GDM1 (cell line): ENCODE measurements around the gene GPR78.
"Not testable (repeated sequence)": the region's sequence is repeated elsewhere in the genome, so short reads cannot be mapped to it uniquely, and the experiment has no call there.

Source experiments
- DNase-seq: peaks from one replicate; lab custom pipeline; 2025; lab: John Stamatoyannopoulos, UW

The GPR78 gene

GRCh38 chr4:8564595-8564994 is 15.6 kb upstream of the GPR78 start:
- no peak for DNase-seq

- DNase-seq: no peak
These were observed 12.0 kb upstream of the GPR78 start for GRCh38 chr4:8568068-8568668.

- no peak for DNase-seq
These were observed 10.0 kb upstream of the GPR78 start for GRCh38 chr4:8570201-8570600.

GRCh38 chr4:8571702-8572685 is 8.2 kb upstream of the GPR78 start:
- no peak for DNase-seq

- no peak for DNase-seq
These were observed 6.9 kb upstream of the GPR78 start for GRCh38 chr4:8573266-8573665.

- DNase-seq: no peak
These were observed 5.3 kb upstream of the GPR78 start for GRCh38 chr4:8574796-8575370.

- no peak for DNase-seq
These were observed 4.7 kb upstream of the GPR78 start for GRCh38 chr4:8575457-8575856.

- not testable (repeated sequence) for DNase-seq
These were observed 3.6 kb upstream of the GPR78 start for GRCh38 chr4:8576591-8576990.

GRCh38 chr4:8577046-8577445 is 3.1 kb upstream of the GPR78 start:
- DNase-seq: no peak

- DNase-seq: no peak
These were observed 2.2 kb upstream of the GPR78 start for GRCh38 chr4:8577972-8578371.

GRCh38 chr4:8578717-8579116 is 1.5 kb upstream of the GPR78 start:
- DNase-seq: no peak

GRCh38 chr4:8579526-8580320 is 469 bp upstream of the GPR78 start:
- no peak for DNase-seq

- no peak for DNase-seq
These were observed 1.1 kb downstream of the GPR78 start for GRCh38 chr4:8581094-8581861.

GRCh38 chr4:8582016-8582415 is 1.8 kb downstream of the GPR78 start:
- DNase-seq: no peak

GRCh38 chr4:8582436-8582835 is 2.2 kb downstream of the GPR78 start:
- no peak for DNase-seq

GRCh38 chr4:8582941-8583654 is 2.9 kb downstream of the GPR78 start:
- no peak for DNase-seq

GRCh38 chr4:8583655-8584025 is 3.4 kb downstream of the GPR78 start:
- DNase-seq: no peak

- DNase-seq: no peak
These were observed 5.0 kb downstream of the GPR78 start for GRCh38 chr4:8585186-8585585.

- no peak for DNase-seq
These were observed 5.6 kb downstream of the GPR78 start for GRCh38 chr4:8585721-8586212.

GRCh38 chr4:8586246-8586645 is 6.1 kb downstream of the GPR78 start:
- no peak for DNase-seq
